H7 (cell line): ENCODE results near the gene LINGO3. TPM values are rescaled to one million over a fixed set of nuclear protein-coding genes. Genes with fewer than 3 reads are reported as not detected.

Experiments
- DNase-seq: peaks from one replicate; pipeline ENCODE4 v3.0.0; 2012
- H3K27me3 ChIP-seq: 2 replicates; pipeline ENCODE4 v1.6.0; 2011; ENCODE audit warnings: mild to moderate bottlenecking, low read length; ENCODE audit not compliant: control insufficient read depth, insufficient read depth
- H3K36me3 ChIP-seq: replicated peaks from 2 replicates; pipeline ENCODE4 v1.5.1; 2011; ENCODE audit warnings: low read length; ENCODE audit not compliant: control insufficient read depth, insufficient read depth
- H3K4me3 ChIP-seq: 2 replicates; pipeline ENCODE4 v1.5.1; 2011; ENCODE audit warnings: low read depth, mild to moderate bottlenecking, control low read depth, low read length, moderate library complexity; ENCODE audit not compliant: insufficient read depth
- total RNA-seq: library from RNA; depleted of rRNA; stranded (reverse); fragments of >200 nt; shearing (Covaris generic); gene quantifications from 2 replicates; pipeline ENCODE4 v1.2.3, GENCODE V29; 2014

The LINGO3 gene
- total RNA-seq, 1 experiment from 2014 or later: 1.1 TPM

DNA sequence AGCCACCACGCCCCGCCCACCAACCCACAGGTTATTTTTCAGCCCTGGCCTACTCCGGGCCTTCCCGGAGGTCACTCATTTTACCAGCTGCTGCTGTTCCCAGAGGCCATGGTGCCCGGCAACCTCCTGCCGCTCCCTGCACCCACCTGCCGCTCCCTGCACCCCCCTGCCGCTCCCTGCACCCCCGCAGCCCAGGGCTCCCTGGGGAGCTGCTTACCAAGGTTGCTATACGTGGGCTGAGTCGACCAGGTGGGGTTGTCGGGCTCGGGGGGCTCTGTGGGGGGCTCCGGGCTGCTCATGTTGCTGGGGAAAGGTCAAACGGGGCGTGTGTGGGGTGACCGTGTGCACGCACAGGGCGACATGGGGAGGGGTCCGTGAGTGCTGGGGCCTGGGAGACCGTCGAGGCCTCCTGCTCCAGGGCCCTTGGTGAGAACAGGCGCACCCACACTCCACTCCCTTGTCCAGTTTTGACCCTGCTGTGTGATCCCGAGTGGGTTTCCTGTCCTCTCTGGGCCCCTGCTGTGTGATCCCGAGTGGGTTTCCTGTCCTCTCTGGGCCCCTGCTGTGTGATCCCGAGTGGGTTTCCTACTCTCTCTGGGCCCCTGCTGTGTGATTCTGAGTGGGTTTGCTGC is 27.2 kb downstream of the LINGO3 start:
- Histone ChIP-seq H3K4me3 (no peak overlapping the region), H3K36me3 (no peaks in the 10 kb centered on the region), H3K27me3 (peaks cover 10% of the 10 kb centered on the region)
- peak; percentile 70 for DNase-seq

DNA sequence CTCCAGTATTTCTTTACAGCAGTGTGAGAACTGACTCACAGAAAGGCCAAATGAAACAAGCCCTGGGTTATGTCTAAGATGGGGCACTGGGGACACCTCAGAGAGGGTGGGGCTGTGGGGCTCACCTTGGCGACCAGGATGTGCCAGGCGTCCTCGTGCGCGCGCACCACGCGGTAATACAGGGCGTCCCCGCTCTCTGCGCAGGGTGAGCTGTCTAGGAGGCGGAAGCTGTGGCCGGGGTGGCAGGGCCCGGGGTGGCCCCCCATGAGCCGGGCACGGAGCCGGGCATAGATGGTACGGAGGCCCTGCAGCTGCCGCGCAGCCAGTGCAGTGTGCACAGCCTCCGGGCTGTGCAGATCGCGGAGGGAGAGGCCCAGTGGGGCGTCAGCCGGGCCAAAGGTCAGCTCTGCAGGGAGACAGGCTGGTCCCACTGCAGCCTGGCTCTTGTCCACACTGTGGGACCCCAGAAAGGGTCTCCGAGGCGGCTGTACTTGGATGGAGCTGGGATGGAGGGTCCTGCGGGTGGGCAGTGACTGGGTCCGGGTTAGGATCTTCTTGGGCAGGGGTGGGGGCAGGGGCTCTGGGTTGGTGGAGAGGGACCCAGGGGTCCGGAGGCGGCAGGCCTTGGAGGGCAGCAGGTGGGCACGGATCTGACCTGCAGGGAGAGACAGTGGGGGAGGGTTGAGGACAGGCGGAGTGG is 29.3 kb downstream of the LINGO3 start:
- peaks cover 1% of the 10 kb centered on the region for H3K36me3 ChIP-seq
- DNase-seq: peak; percentile 65
- no peak overlapping the region for H3K4me3 ChIP-seq
- H3K27me3 ChIP-seq: peaks cover 10% of the 10 kb centered on the region

DNA sequence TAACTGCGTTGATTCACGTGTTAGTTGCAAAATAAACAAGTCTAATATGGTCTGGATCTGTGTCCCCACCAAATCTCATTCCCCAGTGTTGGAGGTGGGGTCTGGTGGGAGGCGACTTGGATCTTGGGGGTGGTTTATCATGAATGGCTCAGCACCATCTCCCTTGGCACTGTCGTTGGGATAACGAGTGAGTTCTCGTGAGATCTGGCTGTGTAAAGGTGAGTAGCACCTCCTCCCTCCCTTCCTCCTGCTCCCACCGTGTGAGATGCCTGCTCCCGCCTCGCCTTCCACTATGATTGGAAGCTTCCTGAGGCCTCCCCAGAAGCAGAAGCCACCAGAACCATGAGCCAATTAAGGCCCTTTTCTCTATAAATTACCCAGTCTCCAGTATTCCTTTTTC is 30.8 kb downstream of the LINGO3 start:
- no peaks in the 10 kb centered on the region; the same call in none of the 2 replicates for H3K27me3 ChIP-seq
- DNase-seq: no peak
- H3K36me3 ChIP-seq: peaks cover 4% of the 10 kb centered on the region

DNA sequence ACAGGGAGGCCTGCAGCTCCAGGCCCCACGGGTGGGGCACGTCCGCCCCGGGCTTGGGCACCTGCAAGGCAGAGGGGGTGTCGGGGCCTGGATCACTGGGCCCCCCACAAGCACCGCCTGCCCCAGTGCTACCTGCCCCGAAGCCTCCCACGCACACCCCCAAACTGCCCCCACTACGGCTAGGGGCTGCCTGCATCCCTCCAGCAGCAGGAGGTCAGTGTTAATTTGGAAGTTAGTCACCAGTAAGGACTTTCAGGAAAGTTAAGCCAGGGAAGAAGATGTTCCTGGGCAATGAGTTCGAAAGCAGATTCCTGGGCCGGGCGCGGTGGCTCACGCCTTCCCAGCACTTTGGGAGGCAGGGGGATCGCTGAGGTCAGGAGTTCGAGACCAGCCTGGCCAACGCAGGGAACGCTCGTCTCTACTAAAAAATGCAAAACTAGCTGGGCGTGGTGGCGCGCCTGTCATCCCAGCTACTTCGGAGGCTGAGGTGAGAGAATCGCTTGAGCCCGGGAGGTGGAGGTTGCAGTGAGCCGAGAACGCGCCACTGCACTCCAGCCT is 31.4 kb downstream of the LINGO3 start:
- H3K27me3 ChIP-seq: no peaks in the 10 kb centered on the region
- no peak for DNase-seq
- H3K4me3 ChIP-seq: no peak overlapping the region
- H3K36me3 ChIP-seq: peaks cover 7% of the 10 kb centered on the region

More for the DNA sequence above, 30.8 kb downstream of the LINGO3 start:
- no peak overlapping the region for H3K4me3 ChIP-seq

DNA sequence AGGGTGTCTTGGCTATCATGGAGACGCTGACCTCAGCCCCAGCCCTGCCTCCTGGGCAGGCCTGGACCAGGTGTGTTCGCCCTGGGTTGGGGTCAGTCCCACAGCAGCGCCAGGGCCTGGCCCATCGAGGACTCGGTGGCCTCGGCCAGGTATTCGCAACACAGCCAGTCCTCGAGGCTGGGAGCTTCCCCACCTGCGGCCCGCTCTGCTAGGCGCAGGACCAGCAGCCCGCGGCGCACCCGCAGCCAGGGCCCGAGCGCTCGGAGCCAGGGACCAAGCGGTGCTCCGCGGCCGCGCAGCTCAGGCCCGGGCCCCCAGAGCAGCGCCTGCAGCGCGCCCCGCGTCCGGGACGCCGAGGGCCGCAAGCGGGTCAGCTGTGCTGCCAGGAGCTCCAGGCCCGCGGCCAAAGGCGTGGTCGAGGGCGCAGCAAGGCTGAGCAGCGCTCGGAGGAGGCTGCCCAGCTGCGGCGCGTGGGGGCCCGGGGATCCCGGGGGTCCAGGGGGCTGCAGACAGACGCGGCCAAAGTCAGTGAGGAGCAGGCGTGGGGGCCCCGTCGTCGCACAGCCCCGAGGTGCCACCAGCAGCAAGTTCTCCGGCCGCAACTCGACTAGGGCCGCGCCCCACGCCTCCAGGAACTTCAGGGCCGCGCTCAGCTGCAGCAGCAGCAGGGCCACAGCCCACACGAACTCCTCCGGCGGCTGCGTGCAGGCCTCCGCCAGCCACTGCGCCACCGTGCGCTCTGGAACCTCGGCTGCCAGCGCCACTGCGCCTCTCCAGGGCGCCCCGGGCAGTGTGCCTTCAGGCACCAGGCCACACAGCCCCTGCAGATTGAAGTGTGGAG is 32.1 kb downstream of the LINGO3 start:
- Histone ChIP-seq H3K27me3 (no peaks in the 10 kb centered on the region), H3K36me3 (peaks cover 9% of the 10 kb centered on the region), H3K4me3 (no peak overlapping the region)
- DNase-seq: peak; percentile 78

DNA sequence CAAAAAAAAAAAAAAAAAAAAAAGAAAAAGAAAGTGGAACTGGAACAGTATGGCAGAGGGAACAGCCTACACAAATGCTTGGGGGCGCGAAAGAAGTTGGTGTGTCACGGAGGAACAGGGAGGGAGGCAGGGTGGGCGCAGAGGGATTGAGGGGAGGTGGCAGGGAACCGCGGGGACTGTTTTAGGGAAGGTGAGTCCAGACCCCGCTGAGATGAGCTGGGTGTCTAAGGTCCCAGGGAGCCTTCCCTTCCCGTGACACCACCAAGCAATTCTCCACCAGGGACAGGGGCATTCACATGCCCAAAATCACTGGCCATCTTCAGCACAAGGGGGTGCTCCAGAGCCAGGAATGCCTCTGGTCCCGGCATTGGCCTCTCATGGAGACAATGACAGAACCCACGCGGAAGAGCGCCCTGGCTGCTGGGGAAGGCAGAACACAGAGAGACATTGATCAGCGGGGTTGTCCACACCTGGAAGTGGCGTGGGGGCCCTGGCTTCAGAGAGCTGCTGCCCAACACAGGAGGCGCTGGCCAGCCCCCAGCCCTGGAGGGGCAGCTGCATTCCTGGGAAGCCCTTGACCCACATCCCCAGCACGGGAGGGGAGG is 32.9 kb downstream of the LINGO3 start:
- Histone ChIP-seq H3K27me3 (no peaks in the 10 kb centered on the region), H3K4me3 (no peak overlapping the region), H3K36me3 (peaks cover 9% of the 10 kb centered on the region)
- DNase-seq: peak; percentile 92

DNA sequence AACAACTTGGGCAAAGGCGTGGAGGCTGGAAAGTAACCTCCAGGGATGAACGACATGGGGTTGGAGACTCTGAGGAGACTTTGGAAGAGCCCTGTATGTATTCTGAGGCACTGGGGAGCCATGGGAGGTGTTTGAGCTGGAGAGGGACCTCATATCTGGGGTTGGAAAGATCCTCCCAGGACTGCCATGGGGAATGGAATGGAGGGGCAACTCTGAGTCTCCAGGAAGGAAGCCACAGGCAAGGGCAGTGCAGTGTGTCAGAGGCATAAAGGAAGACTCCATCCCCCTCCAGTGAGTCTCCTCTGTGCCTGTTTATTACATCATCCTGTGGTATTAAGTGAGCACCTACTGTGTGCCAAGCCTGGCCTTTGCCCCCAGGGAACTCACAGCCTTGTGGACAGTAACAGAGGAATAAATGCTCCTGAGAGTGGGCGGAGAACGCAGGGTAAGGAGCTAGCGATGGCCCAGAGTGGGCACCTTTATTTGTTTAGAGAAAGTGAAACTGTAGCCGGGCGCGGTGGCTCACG is 33.7 kb downstream of the LINGO3 start:
- H3K27me3 ChIP-seq: no peaks in the 10 kb centered on the region
- DNase-seq: no peak
- H3K36me3 ChIP-seq: peaks cover 9% of the 10 kb centered on the region
- H3K4me3 ChIP-seq: no peak overlapping the region

DNA sequence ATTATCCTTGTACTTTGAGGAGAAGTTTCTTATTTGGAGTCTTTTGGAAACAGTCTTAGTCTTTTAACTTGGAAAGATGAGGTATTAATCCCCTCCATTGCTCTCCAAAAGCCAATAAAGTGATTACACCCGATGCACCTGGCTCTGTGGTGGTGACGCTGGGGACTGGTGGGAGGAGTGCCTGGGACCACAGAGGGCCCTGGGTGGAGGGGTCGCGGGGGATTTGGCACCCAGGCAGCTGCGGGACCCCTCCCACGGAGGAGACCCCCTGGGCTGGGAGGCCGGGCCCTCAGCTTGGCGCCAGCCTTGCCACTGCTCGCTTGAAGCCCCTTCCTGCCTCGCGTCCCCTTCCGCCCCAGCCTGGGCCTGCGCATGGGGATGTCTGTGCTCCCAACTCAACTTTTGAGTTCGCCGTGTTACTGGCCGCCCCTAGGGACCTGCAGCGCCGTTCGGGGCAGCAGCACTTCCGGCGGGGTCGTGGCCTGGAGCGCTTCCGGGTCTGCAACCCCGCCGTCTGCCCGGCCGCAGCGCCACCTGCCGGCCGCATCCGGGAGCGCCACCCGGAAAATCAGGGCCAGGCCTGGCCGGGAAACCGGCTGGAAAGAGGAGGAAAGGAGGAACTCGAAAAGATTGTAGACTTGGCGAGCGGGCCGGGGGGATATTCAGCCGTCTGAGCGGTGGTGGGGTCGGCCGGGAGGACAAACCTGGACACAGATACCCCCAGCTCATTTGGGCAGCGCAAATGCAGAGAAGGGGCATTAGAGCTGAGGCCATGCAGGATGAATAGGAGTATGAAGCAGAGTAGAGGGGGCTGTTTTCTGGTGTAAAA is 34.4 kb downstream of the LINGO3 start:
- DNase-seq: peak; percentile 98
- H3K27me3 ChIP-seq: no peaks in the 10 kb centered on the region

DNA sequence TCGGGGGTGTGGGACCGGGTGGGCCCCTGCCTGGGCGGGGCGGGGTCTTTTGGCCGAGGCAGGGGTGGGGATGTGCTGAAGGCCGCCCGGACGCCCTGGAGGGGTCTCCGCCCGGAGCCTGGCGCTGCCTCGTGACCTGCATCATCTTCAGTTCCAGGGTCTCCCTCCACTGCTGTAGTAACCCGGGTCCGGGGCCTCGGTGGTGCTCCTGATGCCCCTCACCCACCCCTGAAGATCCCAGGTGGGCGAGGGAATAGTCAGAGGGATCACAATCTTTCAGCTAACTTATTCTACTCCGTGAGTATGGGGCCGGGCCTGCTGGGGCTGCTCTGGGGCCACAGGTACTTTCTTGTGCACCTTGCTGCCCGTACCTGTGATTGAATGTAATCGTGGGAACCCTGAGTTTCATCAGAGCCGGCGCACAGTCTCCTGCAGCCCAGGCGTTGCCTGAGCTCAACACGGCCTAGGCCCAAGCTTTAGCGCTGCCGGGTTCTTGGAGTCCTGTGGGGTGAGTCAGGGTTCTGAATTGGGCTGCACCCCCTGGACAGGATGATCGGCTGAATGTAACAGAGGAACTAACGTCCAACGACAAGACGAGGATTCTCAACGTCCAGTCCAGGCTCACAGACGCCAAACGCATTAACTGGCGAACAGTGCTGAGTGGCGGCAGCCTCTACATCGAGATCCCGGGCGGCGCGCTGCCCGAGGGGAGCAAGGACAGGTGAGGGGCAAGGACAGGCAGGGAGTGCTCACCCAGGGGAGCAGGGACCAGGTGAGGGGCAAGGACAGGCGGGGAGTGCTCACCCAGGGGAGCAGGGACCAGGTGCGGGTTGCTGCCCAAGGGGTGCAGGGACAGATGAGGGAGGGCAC is 36.5 kb downstream of the LINGO3 start:
- peak; percentile 82 for DNase-seq
- Histone ChIP-seq H3K4me3 (peak overlapping the region; percentile 100), H3K36me3 (peaks cover 9% of the 10 kb centered on the region), H3K27me3 (no peaks in the 10 kb centered on the region)

More for the DNA sequence above, 34.4 kb downstream of the LINGO3 start:
- Histone ChIP-seq H3K4me3 (peak overlapping the region; percentile 10; the same call in 1 of the 2 replicates), H3K36me3 (peaks cover 9% of the 10 kb centered on the region)

DNA sequence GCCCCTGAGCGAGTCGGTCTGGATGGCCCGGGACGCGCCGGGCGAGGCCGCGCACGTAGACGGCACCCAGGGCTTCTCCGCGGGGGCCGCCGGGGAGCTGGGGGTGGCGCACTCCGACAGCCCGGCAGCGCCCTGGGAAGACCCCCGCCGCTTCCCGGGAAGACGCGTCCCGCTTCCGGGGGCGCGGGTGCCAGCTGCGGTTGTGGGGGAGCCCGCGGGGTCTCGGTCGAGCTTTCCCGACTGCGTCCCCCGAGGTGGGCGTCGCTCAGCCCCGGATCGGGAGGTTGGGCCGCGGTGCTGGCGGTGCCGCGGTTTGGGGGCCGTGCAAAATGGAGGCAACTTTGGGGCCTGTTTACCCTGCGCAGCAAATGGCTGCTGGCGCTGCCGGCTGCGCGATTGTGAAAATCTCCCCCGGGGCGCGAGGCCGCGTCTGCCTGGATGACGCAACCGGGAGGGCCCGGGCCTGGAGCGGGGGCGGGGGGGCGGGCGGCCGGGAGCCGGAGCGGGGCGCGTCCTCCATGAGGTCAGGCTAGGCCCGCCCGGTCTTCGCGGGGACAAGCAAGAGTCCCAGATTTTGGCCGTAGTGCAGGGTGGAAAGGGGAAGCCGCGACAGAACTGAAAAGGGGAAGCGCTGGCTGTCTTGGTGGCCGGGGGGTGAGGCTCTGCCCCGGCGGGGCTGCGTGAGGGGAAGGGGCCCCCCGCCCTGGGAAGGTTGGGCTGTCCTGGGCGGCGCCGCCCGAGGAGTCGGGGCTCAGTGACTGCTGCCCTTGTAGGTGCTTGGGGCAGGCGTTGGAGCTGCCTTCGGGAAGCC is 37.3 kb downstream of the LINGO3 start:
- H3K4me3 ChIP-seq: peak overlapping the region; percentile 100
- H3K36me3 ChIP-seq: peaks cover 9% of the 10 kb centered on the region
- DNase-seq: peak; percentile 91
- no peaks in the 10 kb centered on the region for H3K27me3 ChIP-seq

DNA sequence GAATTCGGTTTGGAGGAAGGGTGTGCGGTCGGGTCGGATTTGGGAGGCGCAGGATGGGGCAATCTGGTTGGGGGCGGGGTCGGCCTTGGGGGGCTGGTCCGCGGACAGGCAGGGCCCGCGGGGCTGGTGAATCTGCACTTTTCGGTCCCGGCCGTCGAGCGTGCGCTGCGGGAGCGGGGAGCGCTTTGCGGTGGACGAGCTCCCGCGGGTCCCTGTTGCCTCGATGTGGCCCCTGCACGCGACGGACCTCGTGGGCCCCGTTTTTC is 37.9 kb downstream of the LINGO3 start:
- Histone ChIP-seq H3K36me3 (peaks cover 9% of the 10 kb centered on the region), H3K27me3 (no peaks in the 10 kb centered on the region), H3K4me3 (peak overlapping the region; percentile 100)
- peak; percentile 83 for DNase-seq
